ENCODE data around the gene CEP152.

The CEP152 gene

DNA sequence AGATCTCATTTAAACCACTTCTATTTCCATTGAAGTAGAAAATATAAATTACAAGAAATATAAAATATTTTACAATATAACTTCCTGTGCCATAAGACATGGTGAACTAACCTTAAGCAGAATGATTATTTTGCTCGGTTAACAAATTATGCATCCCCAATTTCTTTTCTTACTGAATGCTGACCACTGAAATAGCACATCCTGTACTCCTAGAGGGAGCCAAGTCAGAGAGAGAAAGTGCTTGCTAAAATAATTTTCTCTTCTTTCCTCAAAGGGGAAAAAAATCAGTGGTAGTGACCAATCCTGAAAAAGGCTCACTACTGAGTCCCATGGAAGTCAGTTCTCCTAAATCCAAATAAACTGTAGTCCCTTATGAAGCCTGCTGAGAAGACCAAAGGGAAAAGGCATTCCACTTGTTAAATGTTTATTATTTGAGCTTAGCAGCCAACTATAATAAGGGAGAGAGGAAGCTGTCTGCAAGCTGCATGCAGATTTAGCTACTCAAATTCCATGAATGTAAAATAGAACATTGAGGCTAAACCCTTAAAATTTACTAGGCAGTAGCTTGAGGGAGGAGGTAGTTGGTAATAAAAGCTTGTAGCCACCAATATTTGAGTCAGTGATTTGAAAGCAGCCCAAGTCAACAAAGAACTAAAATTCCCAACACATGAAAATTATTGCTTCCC is 33.1 kb downstream of the CEP152 start:
- Histone ChIP-seq H3K4me1 (ENCODE audit: control extremely low read depth in 1 of 4, control insufficient read depth in 4 of 4, insufficient read depth in 4 of 4, low read length in 3 of 4) (no peaks in the 10 kb centered on the region), H3K27me3 (replicated peaks in 2 of 5; ENCODE audit: control insufficient read depth in 4 of 5, insufficient read depth in 5 of 5, low read length in 4 of 5) (no peaks in the 10 kb centered on the region), H3K27ac (ENCODE audit: insufficient read depth in 1 of 2, low read depth in 1 of 2, low read length in 2 of 2, poor library complexity in 1 of 2, severe bottlenecking in 2 of 2) (no peak overlapping the region), H3K9me3 (ENCODE audit: control extremely low read depth in 1 of 5, control insufficient read depth in 4 of 5, insufficient read depth in 2 of 5, low read depth in 1 of 5, low read length in 4 of 5) (peaks cover 0 to 15% (median 3%) of the 10 kb centered on the region in 5 experiments), H3K36me3 (ENCODE audit: control insufficient read depth in 4 of 4, insufficient read depth in 4 of 4, low read length in 3 of 4) (peaks cover 22 to 61% (median 36%) of the 10 kb centered on the region in 4 experiments), H3K4me3 (ENCODE audit: control insufficient read depth in 1 of 7, extremely low read depth in 1 of 7, insufficient read depth in 4 of 7, low read depth in 2 of 7, low read length in 6 of 7) (no peak overlapping the region)
- ChIA-PET CTCF (no interaction called here), POLR2A (no interaction called here)
- no peak for DNase-seq
- 100% methylated on average over 1 of the region's 1 CpG for WGBS (ENCODE audit: insufficient coverage)

DNA sequence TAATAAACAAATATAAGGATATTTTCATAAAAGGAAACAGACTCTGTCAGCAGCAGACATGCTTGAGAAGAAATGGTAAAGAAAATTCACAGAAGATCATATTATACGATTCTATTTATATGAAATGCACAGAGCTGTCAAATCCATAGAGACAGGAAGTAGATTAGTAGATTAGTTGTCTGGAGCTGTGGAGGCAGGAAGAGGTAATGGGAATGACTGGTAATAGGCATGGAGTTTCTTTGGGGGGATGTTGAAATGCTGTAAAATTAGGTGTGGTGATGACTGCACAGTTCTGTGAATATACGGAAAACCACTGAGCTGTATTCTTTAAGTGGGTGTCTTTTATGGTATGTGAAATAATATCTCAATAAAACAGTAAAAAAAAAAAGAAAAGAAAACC is 35.3 kb downstream of the CEP152 start:
- ChIA-PET POLR2A (no interaction called here), CTCF (interaction anchor here (0.7 kb wide), 1 partner anchor 17 kb away, joined by 3 read pairs; no protein-coding TSS in a partner anchor)
- DNase-seq: no peak
- peaks cover 16 to 59% (median 28%) of the 10 kb centered on the region in 4 experiments for H3K36me3 ChIP-seq (ENCODE audit: control insufficient read depth in 4 of 4, insufficient read depth in 4 of 4, low read length in 3 of 4)
- no peaks in the 10 kb centered on the region for H3K4me1 ChIP-seq (ENCODE audit: control extremely low read depth in 1 of 4, control insufficient read depth in 4 of 4, insufficient read depth in 4 of 4, low read length in 3 of 4)
- H3K27me3 ChIP-seq (replicated peaks in 2 of 5; ENCODE audit: control insufficient read depth in 4 of 5, insufficient read depth in 5 of 5, low read length in 4 of 5): no peaks in the 10 kb centered on the region
- peaks cover 0 to 15% (median 3%) of the 10 kb centered on the region in 5 experiments for H3K9me3 ChIP-seq (ENCODE audit: control extremely low read depth in 1 of 5, control insufficient read depth in 4 of 5, insufficient read depth in 2 of 5, low read depth in 1 of 5, low read length in 4 of 5)
- no CpG with 5 or more reads among the region's 2 CpGs for WGBS (ENCODE audit: insufficient coverage)
- no peak overlapping the region for H3K27ac ChIP-seq (ENCODE audit: insufficient read depth in 1 of 2, low read depth in 1 of 2, low read length in 2 of 2, poor library complexity in 1 of 2, severe bottlenecking in 2 of 2)
- no peak overlapping the region for H3K4me3 ChIP-seq (ENCODE audit: control insufficient read depth in 1 of 7, extremely low read depth in 1 of 7, insufficient read depth in 4 of 7, low read depth in 2 of 7, low read length in 6 of 7)

DNA sequence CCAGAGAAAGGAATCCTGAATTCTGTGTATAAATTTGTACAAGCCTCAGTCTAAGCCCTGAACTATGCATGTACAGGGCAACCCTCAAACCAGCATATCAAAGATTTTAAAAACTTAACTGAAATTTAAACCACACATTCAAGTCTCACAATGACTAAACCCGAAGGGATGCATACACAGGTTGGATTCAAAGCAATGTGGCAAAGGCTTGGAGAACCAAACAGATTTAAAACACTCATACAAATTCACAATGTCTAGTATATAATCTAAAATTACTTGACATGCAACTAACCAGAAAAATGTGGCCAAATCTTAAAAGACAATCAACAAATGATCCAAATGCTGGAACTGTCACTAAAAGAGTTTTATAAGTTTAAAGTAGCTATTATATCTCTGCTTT is 36.4 kb downstream of the CEP152 start:
- Histone ChIP-seq H3K27me3 (replicated peaks in 2 of 5; ENCODE audit: control insufficient read depth in 4 of 5, insufficient read depth in 5 of 5, low read length in 4 of 5) (no peaks in the 10 kb centered on the region), H3K4me3 (ENCODE audit: control insufficient read depth in 1 of 7, extremely low read depth in 1 of 7, insufficient read depth in 4 of 7, low read depth in 2 of 7, low read length in 6 of 7) (no peak overlapping the region), H3K27ac (ENCODE audit: insufficient read depth in 1 of 2, low read depth in 1 of 2, low read length in 2 of 2, poor library complexity in 1 of 2, severe bottlenecking in 2 of 2) (no peak overlapping the region), H3K4me1 (ENCODE audit: control extremely low read depth in 1 of 4, control insufficient read depth in 4 of 4, insufficient read depth in 4 of 4, low read length in 3 of 4) (no peaks in the 10 kb centered on the region), H3K9me3 (ENCODE audit: control extremely low read depth in 1 of 5, control insufficient read depth in 4 of 5, insufficient read depth in 2 of 5, low read depth in 1 of 5, low read length in 4 of 5) (peaks cover 0 to 15% (median 3%) of the 10 kb centered on the region in 5 experiments), H3K36me3 (ENCODE audit: control insufficient read depth in 4 of 4, insufficient read depth in 4 of 4, low read length in 3 of 4) (peaks cover 14 to 56% (median 29%) of the 10 kb centered on the region in 4 experiments)
- CTCF ChIA-PET: no interaction called here
- POLR2A ChIA-PET: no interaction called here
- WGBS (ENCODE audit: insufficient coverage): no CpG with 5 or more reads among the region's 1 CpG
- no peak for DNase-seq

DNA sequence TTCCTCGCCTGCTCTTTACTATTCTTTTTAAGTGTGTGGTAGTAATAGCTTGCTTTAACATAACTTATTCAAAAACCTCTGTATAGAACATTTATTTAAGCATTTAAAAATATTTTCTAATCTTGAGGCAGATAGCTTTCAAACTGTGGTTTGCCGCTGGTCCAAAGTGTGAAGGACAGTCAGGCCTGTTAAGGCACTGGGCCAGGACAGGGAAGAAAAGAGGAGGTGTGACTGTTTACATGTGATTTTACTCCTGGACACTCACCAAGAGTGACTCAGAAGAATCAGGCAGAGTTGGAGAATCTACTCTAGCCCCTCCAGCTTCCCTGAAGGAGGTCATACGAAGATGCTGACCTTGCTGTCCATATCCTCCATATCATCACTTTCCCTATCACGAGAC is 44.7 kb downstream of the CEP152 start:
- WGBS (ENCODE audit: insufficient coverage): no CpG with 5 or more reads among the region's 4 CpGs
- POLR2A ChIA-PET: no interaction called here
- H3K27ac ChIP-seq (ENCODE audit: insufficient read depth in 1 of 2, low read depth in 1 of 2, low read length in 2 of 2, poor library complexity in 1 of 2, severe bottlenecking in 2 of 2): no peak overlapping the region
- H3K4me3 ChIP-seq (ENCODE audit: control insufficient read depth in 1 of 7, extremely low read depth in 1 of 7, insufficient read depth in 4 of 7, low read depth in 2 of 7, low read length in 6 of 7): no peak overlapping the region
- H3K4me1 ChIP-seq (ENCODE audit: control extremely low read depth in 1 of 4, control insufficient read depth in 4 of 4, insufficient read depth in 4 of 4, low read length in 3 of 4): no peaks in the 10 kb centered on the region
- no peaks in the 10 kb centered on the region for H3K27me3 ChIP-seq (replicated peaks in 2 of 5; ENCODE audit: control insufficient read depth in 4 of 5, insufficient read depth in 5 of 5, low read length in 4 of 5)
- H3K9me3 ChIP-seq (ENCODE audit: control extremely low read depth in 1 of 5, control insufficient read depth in 4 of 5, insufficient read depth in 2 of 5, low read depth in 1 of 5, low read length in 4 of 5): no peaks in the 10 kb centered on the region
- DNase-seq: no peak
- H3K36me3 ChIP-seq (ENCODE audit: control insufficient read depth in 4 of 4, insufficient read depth in 4 of 4, low read length in 3 of 4): peaks cover 20 to 70% (median 39%) of the 10 kb centered on the region in 4 experiments
- CTCF ChIA-PET: no interaction called here

DNA sequence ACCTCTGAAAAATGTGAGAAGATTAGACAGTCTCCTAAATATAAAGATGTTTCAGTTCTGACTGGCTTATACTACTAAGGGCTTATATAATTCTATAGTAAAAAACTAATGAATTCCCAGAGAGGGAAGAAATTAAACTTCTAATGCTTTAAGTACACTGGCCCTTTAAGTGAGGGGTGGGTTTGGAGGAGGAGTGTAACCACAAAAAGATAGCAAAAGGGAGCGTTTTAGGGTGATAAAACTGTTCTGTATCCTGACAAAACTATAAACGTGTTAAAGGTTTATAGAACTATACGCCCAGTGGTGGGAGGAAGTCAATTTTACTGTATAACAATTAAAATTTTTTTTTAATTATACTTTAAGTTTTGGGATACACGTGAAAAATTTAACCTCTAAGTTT is 45.8 kb downstream of the CEP152 start:
- H3K27me3 ChIP-seq (replicated peaks in 2 of 5; ENCODE audit: control insufficient read depth in 4 of 5, insufficient read depth in 5 of 5, low read length in 4 of 5): no peaks in the 10 kb centered on the region
- H3K27ac ChIP-seq (ENCODE audit: insufficient read depth in 1 of 2, low read depth in 1 of 2, low read length in 2 of 2, poor library complexity in 1 of 2, severe bottlenecking in 2 of 2): no peak overlapping the region
- ChIA-PET POLR2A (interaction anchor here (0.7 kb wide), 1 partner anchor 8 kb away, joined by 6 read pairs; no protein-coding TSS in a partner anchor), CTCF (no interaction called here)
- no peaks in the 10 kb centered on the region for H3K4me1 ChIP-seq (ENCODE audit: control extremely low read depth in 1 of 4, control insufficient read depth in 4 of 4, insufficient read depth in 4 of 4, low read length in 3 of 4)
- H3K9me3 ChIP-seq (ENCODE audit: control extremely low read depth in 1 of 5, control insufficient read depth in 4 of 5, insufficient read depth in 2 of 5, low read depth in 1 of 5, low read length in 4 of 5): no peaks in the 10 kb centered on the region
- DNase-seq: peak; percentile 8 to 52 (median 24)
- no CpG with 5 or more reads among the region's 4 CpGs for WGBS (ENCODE audit: insufficient coverage)
- no peak overlapping the region for H3K4me3 ChIP-seq (ENCODE audit: control insufficient read depth in 1 of 7, extremely low read depth in 1 of 7, insufficient read depth in 4 of 7, low read depth in 2 of 7, low read length in 6 of 7)
- H3K36me3 ChIP-seq (ENCODE audit: control insufficient read depth in 4 of 4, insufficient read depth in 4 of 4, low read length in 3 of 4): peaks cover 21 to 67% (median 43%) of the 10 kb centered on the region in 4 experiments

DNA sequence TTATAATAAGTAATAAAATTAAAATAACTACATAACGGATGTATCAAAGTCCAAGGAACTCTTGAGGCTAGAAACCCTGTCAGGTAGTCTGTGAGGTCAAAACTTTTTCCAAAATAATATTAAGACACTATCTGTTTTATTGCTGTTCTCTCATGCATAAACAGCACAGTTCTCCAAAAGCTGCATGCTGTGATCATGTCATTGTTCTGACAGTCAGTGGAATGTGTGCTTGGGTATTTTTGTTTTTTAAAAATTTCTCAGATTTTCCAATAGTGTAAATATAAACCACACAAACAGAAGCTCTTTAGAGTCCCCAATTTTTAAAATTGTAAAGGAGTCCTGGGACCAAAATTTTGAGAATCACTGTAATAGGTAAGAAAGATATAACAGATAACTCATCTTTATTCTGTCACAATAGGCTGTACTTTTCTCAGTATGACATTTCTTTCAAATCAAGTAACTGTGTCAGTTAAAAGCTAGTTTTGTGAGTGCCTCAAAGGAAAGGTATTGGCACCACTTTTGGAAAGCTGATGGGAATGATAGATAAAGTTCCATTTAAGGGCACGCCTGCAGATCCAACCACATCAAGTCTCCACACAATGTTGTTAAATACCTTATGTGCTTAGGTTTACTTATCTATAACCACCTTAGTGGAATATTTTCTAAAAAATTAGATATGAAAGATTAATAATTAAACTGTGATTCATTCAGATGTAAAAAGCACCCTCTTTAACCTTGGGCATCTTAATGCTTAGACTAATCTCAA is 49.3 kb downstream of the CEP152 start:
- no peak for DNase-seq
- Histone ChIP-seq H3K4me1 (ENCODE audit: control extremely low read depth in 1 of 4, control insufficient read depth in 4 of 4, insufficient read depth in 4 of 4, low read length in 3 of 4) (no peaks in the 10 kb centered on the region), H3K36me3 (ENCODE audit: control insufficient read depth in 4 of 4, insufficient read depth in 4 of 4, low read length in 3 of 4) (peaks cover 18 to 57% (median 38%) of the 10 kb centered on the region in 4 experiments), H3K27me3 (replicated peaks in 2 of 5; ENCODE audit: control insufficient read depth in 4 of 5, insufficient read depth in 5 of 5, low read length in 4 of 5) (no peaks in the 10 kb centered on the region), H3K4me3 (ENCODE audit: control insufficient read depth in 1 of 7, extremely low read depth in 1 of 7, insufficient read depth in 4 of 7, low read depth in 2 of 7, low read length in 6 of 7) (no peak overlapping the region), H3K9me3 (ENCODE audit: control extremely low read depth in 1 of 5, control insufficient read depth in 4 of 5, insufficient read depth in 2 of 5, low read depth in 1 of 5, low read length in 4 of 5) (no peaks in the 10 kb centered on the region), H3K27ac (ENCODE audit: insufficient read depth in 1 of 2, low read depth in 1 of 2, low read length in 2 of 2, poor library complexity in 1 of 2, severe bottlenecking in 2 of 2) (no peak overlapping the region)
- ChIA-PET CTCF (no interaction called here), POLR2A (no interaction called here)
- WGBS (ENCODE audit: insufficient coverage): no CpG with 5 or more reads among the region's 2 CpGs

DNA sequence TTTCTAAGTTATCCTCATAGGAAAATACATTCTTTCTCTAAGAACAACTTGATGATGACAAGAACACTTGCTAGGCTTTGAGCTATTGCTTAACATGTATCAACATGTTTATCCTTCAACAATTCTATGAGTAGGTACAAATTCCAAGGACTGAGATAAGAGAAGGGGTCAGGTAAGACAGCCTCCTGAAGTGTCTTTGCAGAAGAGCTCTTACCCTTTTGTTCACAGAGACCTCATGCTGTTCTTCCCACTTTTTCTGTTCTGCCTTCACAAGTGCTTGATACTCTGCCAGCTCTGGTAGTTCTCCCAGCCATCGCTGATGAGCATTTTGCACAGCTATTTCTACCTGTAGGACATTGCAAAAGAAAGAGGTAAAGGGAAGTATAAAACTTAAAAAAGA is 50.9 kb downstream of the CEP152 start:
- H3K4me3 ChIP-seq (ENCODE audit: control insufficient read depth in 1 of 7, extremely low read depth in 1 of 7, insufficient read depth in 4 of 7, low read depth in 2 of 7, low read length in 6 of 7): no peak overlapping the region
- POLR2A ChIA-PET: interaction anchor here (0.6 kb wide), 1 partner anchor 248 kb away, joined by 3 read pairs; no protein-coding TSS in a partner anchor
- H3K27ac ChIP-seq (ENCODE audit: insufficient read depth in 1 of 2, low read depth in 1 of 2, low read length in 2 of 2, poor library complexity in 1 of 2, severe bottlenecking in 2 of 2): no peak overlapping the region
- H3K4me1 ChIP-seq (ENCODE audit: control extremely low read depth in 1 of 4, control insufficient read depth in 4 of 4, insufficient read depth in 4 of 4, low read length in 3 of 4): no peaks in the 10 kb centered on the region
- no CpG with 5 or more reads among the region's 1 CpG for WGBS (ENCODE audit: insufficient coverage)
- no peaks in the 10 kb centered on the region for H3K9me3 ChIP-seq (ENCODE audit: control extremely low read depth in 1 of 5, control insufficient read depth in 4 of 5, insufficient read depth in 2 of 5, low read depth in 1 of 5, low read length in 4 of 5)
- CTCF ChIA-PET: no interaction called here
- peaks cover 13 to 59% (median 36%) of the 10 kb centered on the region in 4 experiments for H3K36me3 ChIP-seq (ENCODE audit: control insufficient read depth in 4 of 4, insufficient read depth in 4 of 4, low read length in 3 of 4)
- DNase-seq: no peak
- no peaks in the 10 kb centered on the region for H3K27me3 ChIP-seq (replicated peaks in 2 of 5; ENCODE audit: control insufficient read depth in 4 of 5, insufficient read depth in 5 of 5, low read length in 4 of 5)
